ENCODE results near the gene CNNM1. TPM values are rescaled to one million over a fixed set of nuclear protein-coding genes. Genes with fewer than 3 reads are reported as not detected.

Gene CNNM1
- total RNA-seq, 1 donor from 2014 or later, result 0.36 TPM

- ATAC-seq, result no peak
These were observed 8.7 kb downstream of the CNNM1 start for GRCh38 chr10:99337901-99338300.

GRCh38 chr10:99339077-99339476 is 9.9 kb downstream of the CNNM1 start:
- ATAC-seq, result no peak

- ATAC-seq, result no peak
These were observed 10.4 kb downstream of the CNNM1 start for GRCh38 chr10:99339563-99340047.

- ATAC-seq, result no peak
These were observed 11.5 kb downstream of the CNNM1 start for GRCh38 chr10:99340650-99341049.

- no peak for ATAC-seq
These were observed 12.1 kb downstream of the CNNM1 start for GRCh38 chr10:99341248-99341647.

GRCh38 chr10:99341860-99342490 is 12.8 kb downstream of the CNNM1 start:
- ATAC-seq, result no peak

- no peak for ATAC-seq
These were observed 14.1 kb downstream of the CNNM1 start for GRCh38 chr10:99343262-99343661.

GRCh38 chr10:99344715-99345114 is 15.6 kb downstream of the CNNM1 start:
- no peak for ATAC-seq

GRCh38 chr10:99345350-99345749 is 16.2 kb downstream of the CNNM1 start:
- ATAC-seq, result no peak

GRCh38 chr10:99346247-99346646 is 17.1 kb downstream of the CNNM1 start:
- no peak for ATAC-seq

- ATAC-seq, result no peak
These were observed 18.5 kb downstream of the CNNM1 start for GRCh38 chr10:99347672-99348071.

- ATAC-seq, result no peak
These were observed 24.0 kb downstream of the CNNM1 start for GRCh38 chr10:99353182-99353581.

- ATAC-seq, result no peak
These were observed 28.5 kb downstream of the CNNM1 start for GRCh38 chr10:99357691-99358090.

- ATAC-seq, result no peak
These were observed 28.9 kb downstream of the CNNM1 start for GRCh38 chr10:99358101-99358500.

GRCh38 chr10:99360934-99361333 is 31.8 kb downstream of the CNNM1 start:
- ATAC-seq, result no peak

- ATAC-seq, result no peak
These were observed 35.0 kb downstream of the CNNM1 start for GRCh38 chr10:99364125-99364524.

- no peak for ATAC-seq
These were observed 36.2 kb downstream of the CNNM1 start for GRCh38 chr10:99365311-99365710.

GRCh38 chr10:99365736-99366135 is 36.6 kb downstream of the CNNM1 start:
- ATAC-seq, result no peak

- no peak for ATAC-seq
These were observed 37.5 kb downstream of the CNNM1 start for GRCh38 chr10:99366666-99367065.

GRCh38 chr10:99368646-99369045 is 39.5 kb downstream of the CNNM1 start:
- no peak for ATAC-seq

- no peak for ATAC-seq
These were observed 40.0 kb downstream of the CNNM1 start for GRCh38 chr10:99369126-99369525.

GRCh38 chr10:99369551-99369950 is 40.4 kb downstream of the CNNM1 start:
- ATAC-seq, result no peak

- no peak for ATAC-seq
These were observed 41.8 kb downstream of the CNNM1 start for GRCh38 chr10:99370993-99371392.

- ATAC-seq, result no peak
These were observed 43.6 kb downstream of the CNNM1 start for GRCh38 chr10:99372546-99373271.

Measured in esophagus mucosa (tissue), 1 donor.